ENCODE measurements around the gene LSM12. TPM values are rescaled to one million over a fixed set of nuclear protein-coding genes. Genes with fewer than 3 reads are reported as not detected.
A peak's percentile ranks its signal among the peaks of the same experiment; 100 is the strongest.

Gene LSM12
- total and polyA plus RNA-seq, 2 of the 8 experiments (the other 6 are each of a cell fraction or from before 2014, with no cell fraction given), result 69.8 to 142 TPM

- Histone ChIP-seq H3K9ac (replicated peaks in 1 of 4; ENCODE audit: extremely low read depth in 1 of 4, low read depth in 3 of 4, low read length in 3 of 4) (peak overlapping the region in 2 of 4 experiments; percentile 41 to 42; a peak in 2 of 7 replicates), H4K20me1 (replicated peaks in 1 of 2; ENCODE audit: control insufficient read depth in 1 of 2, insufficient read depth in 2 of 2, low read length in 2 of 2) (peaks cover 4 to 8% of the 10 kb centered on the region in 2 experiments)
- TF ChIP-seq YY1 (IDR thresholded peaks at IDR 0.05; ENCODE audit: low read depth, low read length) (no peak), RAD21 (IDR thresholded peaks at IDR 0.05 in 1 of 2, conservative IDR thresholded peaks at IDR 0.05 in 1 of 2; ENCODE audit: low read depth in 2 of 2, low read length in 2 of 2) (peak; percentile 42 to 55; a peak in 3 of 4 replicates), MAX (IDR thresholded peaks at IDR 0.05) (peak; percentile 84), CTCF (IDR thresholded peaks at IDR 0.05; ENCODE audit: control extremely low read depth in 1 of 3, insufficient read depth in 1 of 3, low read depth in 1 of 3, low read length in 3 of 3) (peak; percentile 61 to 78 (median 76)), JUN (IDR thresholded peaks at IDR 0.05; ENCODE audit: low read depth, low read length) (no peak), RBBP5 (IDR thresholded peaks at IDR 0.05; ENCODE audit: borderline replicate concordance, low read depth, low read length) (peak; percentile 19; the same call in 1 of the 2 replicates), SP1 (IDR thresholded peaks at IDR 0.05; ENCODE audit: low read depth, low read length) (peak; percentile 56; the same call in 1 of the 2 replicates)
These were observed 59.7 kb downstream of the LSM12 start for GRCh38 chr17:44006598-44007345.

More at GRCh38 chr17:44006598-44007345, 59.7 kb downstream of the LSM12 start:
- CTCF ChIA-PET (ENCODE audit: partially characterized antibody), result interaction anchor here (0.7 to 7.2 kb wide), 22 partner anchors 11 to 524 kb away, joined by 3 to 67 read pairs (median 6); partner anchors contain the start of gene PPY
- Histone ChIP-seq H3K56ac (replicated peaks; ENCODE audit: insufficient read length, low read depth, low read length) (no peak overlapping the region), H3K79me1 (ENCODE audit: low read depth, low read length) (no peaks in the 10 kb centered on the region; the same call in 1 of the 2 replicates), H2BK12ac (ENCODE audit: low read depth, low read length) (peak overlapping the region; percentile 88), H2BK15ac (ENCODE audit: low read length) (no peak overlapping the region; the same call in 1 of the 2 replicates), H3K4me1 (replicated peaks in 1 of 4; ENCODE audit: control insufficient read depth in 3 of 4, insufficient read depth in 4 of 4, low read length in 3 of 4) (peaks cover 0 to 19% (median 13%) of the 10 kb centered on the region in 4 experiments; a peak in 6 of 7 replicates), H3K23me2 (ENCODE audit: low read depth, low read length) (peaks cover 32% of the 10 kb centered on the region), H3K18ac (ENCODE audit: extremely low read depth, low read length) (peak overlapping the region; percentile 83), H3K23ac (ENCODE audit: insufficient read length) (no peak overlapping the region), H3K9me3 (ENCODE audit: insufficient read depth in 2 of 2, low read depth in 1 of 2, low read length in 1 of 2) (no peaks in the 10 kb centered on the region), H3K14ac (ENCODE audit: insufficient read length) (no peak overlapping the region), H2BK5ac (ENCODE audit: low read depth, low read length) (peak overlapping the region; percentile 88; the same call in 1 of the 2 replicates), H2AFZ (ENCODE audit: low read length) (peak overlapping the region; percentile 43; the same call in 1 of the 2 replicates), H3K27me3 (replicated peaks in 1 of 4; ENCODE audit: control insufficient read depth in 3 of 4, extremely low read depth in 1 of 4, insufficient read depth in 3 of 4, low read length in 3 of 4) (peaks cover 0 to 21% (median 17%) of the 10 kb centered on the region in 4 experiments; a peak in 6 of 7 replicates), H3K36me3 (ENCODE audit: control insufficient read depth in 2 of 4, insufficient read depth in 4 of 4, low read length in 3 of 4) (peaks cover 0 to 2% (median under 1%) of the 10 kb centered on the region in 4 experiments; a peak in 2 of 8 replicates), H3K4me3 (ENCODE audit: extremely low read depth in 1 of 4, insufficient read depth in 2 of 4, low read depth in 3 of 4, low read length in 4 of 4) (peak overlapping the region; percentile 72 to 86 (median 82)), H3K4ac (replicated peaks; ENCODE audit: insufficient read length, low read depth, low read length) (peak overlapping the region; percentile 72), H3K27ac (ENCODE audit: low read depth, low read length) (no peak overlapping the region), H4K5ac (ENCODE audit: insufficient read length, low read depth, low read length) (no peak overlapping the region), H2BK20ac (ENCODE audit: low read length) (no peak overlapping the region), H4K91ac (replicated peaks; ENCODE audit: insufficient read length, low read length) (peak overlapping the region; percentile 79), H2AK5ac (ENCODE audit: low read depth, low read length) (no peak overlapping the region), H3K79me2 (ENCODE audit: control insufficient read depth in 1 of 2, insufficient read depth in 2 of 2, low read length in 2 of 2) (no peaks in the 10 kb centered on the region), H4K8ac (ENCODE audit: extremely low read depth, insufficient read depth, low read length) (peak overlapping the region; percentile 73; the same call in 1 of the 2 replicates), H3K4me2 (ENCODE audit: insufficient read depth in 1 of 2, low read depth in 2 of 2, low read length in 2 of 2) (peak overlapping the region; percentile 94), H2BK120ac (replicated peaks; ENCODE audit: low read depth, low read length) (no peak overlapping the region)
- POLR2A ChIA-PET (ENCODE audit: partially characterized antibody), result interaction anchor here (0.7 to 3.8 kb wide), 14 partner anchors 8 to 66 kb away, joined by 3 to 23 read pairs (median 5); partner anchors contain the start of genes LSM12 and TMEM101
- FAIRE-seq, result peak; percentile 70
- 3% methylated on average over 16 of the region's 40 CpGs; no CpG with 5 or more reads in 1 of the 2 experiments for WGBS, 2 experiments (ENCODE audit: extremely low coverage in 1 of 2, insufficient coverage in 1 of 2, insufficient read length in 1 of 2, insufficient replicate concordance in 2 of 2, low coverage in 1 of 2, low lambda C conversion rate in 2 of 2, missing lambda C conversion rate in 1 of 2)
- DNase-seq (ENCODE audit: low read depth in 1 of 2, low spot score in 2 of 2), result peak; percentile 94 to 98

All from H1 (cell line).